ENCODE measurements around the gene SIGLEC12.

Gene SIGLEC12

DNA sequence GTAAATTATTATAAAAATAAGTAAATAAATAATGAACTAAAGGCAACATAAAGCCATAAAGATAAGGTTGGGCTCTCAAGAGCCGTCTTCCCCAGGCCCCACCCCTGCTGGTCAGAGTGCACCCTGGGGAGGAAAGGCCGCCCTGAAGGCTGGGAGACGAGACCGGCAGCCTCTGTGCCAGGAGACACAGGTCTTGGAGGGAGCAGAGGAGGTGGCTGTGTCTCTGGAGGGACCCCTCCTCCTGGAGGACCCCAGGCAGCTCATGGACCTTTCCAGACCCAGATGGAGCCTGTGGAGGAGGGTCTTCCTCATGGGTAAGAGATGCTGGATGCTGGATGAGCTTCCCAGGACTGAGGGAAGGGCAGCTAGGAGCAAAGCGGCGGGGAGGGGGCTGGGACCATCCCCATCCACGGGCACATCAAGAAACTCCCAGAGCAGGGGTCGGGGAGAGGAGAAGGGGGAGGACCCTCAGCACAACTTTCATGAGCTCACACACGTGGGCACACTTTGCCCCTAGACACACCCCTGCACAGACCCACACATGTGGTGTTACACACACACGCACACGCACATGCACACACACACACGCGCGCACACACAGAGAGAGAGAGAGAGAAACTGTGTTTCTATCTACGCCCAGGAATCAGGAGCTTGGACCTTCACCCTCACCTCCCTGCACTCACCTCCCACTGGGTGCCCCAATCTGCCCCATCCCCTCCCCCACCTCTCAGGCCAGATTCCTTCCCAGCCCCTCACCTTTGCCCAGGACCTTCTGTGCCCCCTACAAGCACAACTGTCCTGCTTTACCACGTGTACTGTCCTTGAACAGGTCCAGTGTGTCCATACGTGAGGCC lies 23.0 kb downstream of the SIGLEC12 start, which contains the start of gene CEACAM18:
Gene CEACAM18, plus strand, starts transcription at position 159 of the 854 bp plus-strand sequence.
- DNase-seq (ENCODE audit: extremely low read depth, low read depth): no peak
- TF ChIP-seq, protein P1, sequence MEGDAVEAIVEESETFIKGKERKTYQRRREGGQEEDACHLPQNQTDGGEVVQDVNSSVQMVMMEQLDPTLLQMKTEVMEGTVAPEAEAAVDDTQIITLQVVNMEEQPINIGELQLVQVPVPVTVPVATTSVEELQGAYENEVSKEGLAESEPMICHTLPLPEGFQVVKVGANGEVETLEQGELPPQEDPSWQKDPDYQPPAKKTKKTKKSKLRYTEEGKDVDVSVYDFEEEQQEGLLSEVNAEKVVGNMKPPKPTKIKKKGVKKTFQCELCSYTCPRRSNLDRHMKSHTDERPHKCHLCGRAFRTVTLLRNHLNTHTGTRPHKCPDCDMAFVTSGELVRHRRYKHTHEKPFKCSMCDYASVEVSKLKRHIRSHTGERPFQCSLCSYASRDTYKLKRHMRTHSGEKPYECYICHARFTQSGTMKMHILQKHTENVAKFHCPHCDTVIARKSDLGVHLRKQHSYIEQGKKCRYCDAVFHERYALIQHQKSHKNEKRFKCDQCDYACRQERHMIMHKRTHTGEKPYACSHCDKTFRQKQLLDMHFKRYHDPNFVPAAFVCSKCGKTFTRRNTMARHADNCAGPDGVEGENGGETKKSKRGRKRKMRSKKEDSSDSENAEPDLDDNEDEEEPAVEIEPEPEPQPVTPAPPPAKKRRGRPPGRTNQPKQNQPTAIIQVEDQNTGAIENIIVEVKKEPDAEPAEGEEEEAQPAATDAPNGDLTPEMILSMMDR (IDR thresholded peaks at IDR 0.05; ENCODE audit: low read depth, low read length): no peak

DNA sequence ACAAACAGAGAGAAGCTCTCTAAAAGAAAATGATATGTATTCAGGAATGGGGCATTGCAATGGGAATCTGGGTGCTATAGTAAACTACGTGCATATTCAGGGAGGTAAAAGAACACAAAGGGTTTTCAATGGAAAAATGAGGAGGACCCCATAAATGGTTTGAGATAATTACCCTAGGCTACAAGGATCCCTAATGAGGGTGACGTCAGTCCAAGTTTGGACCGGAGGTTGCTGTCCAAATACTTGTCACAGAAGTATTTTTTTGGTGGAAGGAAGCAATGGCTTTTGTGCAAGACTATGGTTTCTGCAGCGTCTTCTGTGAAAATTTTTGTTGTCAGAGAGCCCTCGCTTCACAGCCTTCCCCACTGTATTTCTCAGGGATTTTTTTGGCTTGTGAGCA lies 24.3 kb downstream of the SIGLEC12 start:
- TF ChIP-seq, protein P1 (IDR thresholded peaks at IDR 0.05; ENCODE audit: low read depth, low read length): no peak
- DNase-seq (ENCODE audit: extremely low read depth, low read depth): no peak

DNA sequence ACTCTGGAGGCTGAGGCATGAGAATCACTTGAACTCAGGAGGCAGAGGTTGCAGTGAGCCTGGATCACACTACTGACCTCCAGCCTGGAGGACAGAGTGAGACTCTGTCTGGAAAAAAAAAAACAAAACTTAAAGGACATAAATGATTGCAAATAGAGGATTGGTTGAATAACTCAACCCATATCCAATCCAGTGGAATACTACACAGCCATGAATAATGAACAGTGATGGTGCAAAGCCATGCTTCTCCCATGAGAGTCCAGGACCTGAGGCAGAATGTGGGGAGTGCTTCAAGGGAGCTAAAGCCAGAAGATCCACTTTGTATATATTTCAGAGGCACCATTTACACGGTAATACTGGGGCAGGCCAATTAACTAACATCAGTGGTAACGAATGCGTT lies 25.4 kb downstream of the SIGLEC12 start:
- no peak for DNase-seq (ENCODE audit: extremely low read depth, low read depth)
- TF ChIP-seq, protein P1 (IDR thresholded peaks at IDR 0.05; ENCODE audit: low read depth, low read length): no peak

DNA sequence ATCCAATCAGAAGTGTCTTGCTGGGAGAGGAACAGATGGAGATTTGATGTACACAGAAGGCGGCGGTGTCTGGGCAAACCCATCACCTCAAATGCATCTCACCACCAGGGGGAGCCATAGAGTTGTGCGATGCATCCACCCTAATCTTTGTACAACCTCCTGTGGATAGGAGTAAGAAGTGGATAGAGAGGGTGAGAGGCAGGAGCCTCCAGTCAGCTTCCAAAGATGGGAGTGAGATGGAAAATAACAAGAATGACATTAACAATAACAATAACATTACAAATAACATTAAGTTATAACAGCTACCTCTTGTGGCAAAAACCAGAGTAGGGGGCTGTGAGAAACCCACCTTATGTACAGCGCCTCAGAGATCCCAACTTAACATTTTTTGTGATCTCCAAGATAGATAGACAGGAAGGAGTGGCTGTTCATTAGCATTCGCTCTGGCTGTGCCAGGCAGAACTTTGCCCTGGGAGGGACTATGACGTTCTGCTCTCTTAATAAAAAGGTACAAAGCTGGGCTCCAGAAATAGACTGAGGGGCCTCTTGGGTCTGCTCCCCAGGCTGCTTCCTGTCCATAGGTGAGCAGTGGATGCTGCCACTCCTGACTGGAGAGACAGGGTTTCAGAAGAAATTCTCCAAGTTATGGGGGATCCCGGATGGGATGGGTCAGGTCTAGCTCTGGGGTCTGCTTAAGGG lies 28.4 kb downstream of the SIGLEC12 start:
- DNase-seq (ENCODE audit: extremely low read depth, low read depth): peak; percentile 22
- TF ChIP-seq, protein P1 (IDR thresholded peaks at IDR 0.05; ENCODE audit: low read depth, low read length): peak; percentile 86

DNA sequence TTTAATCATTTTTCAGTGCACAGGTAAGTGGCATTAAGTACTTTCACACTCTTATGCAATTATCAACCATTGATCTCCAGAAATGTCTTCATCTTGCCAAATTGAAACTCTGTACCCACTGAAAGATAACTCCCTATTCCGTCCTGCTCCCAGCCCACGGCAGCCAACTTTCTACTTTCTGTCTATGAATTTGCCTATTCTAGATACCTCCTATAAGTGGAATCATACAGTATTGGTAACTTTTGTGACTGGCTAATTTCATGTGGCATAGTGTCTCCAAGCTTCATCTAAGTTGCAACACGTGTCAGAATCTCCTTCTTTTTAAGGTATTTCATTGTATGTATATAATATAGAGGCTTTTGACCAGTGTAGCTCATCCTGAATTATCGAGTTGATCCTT lies 29.0 kb downstream of the SIGLEC12 start:
- DNase-seq (ENCODE audit: extremely low read depth, low read depth): no peak
- TF ChIP-seq, protein P1 (IDR thresholded peaks at IDR 0.05; ENCODE audit: low read depth, low read length): no peak

DNA sequence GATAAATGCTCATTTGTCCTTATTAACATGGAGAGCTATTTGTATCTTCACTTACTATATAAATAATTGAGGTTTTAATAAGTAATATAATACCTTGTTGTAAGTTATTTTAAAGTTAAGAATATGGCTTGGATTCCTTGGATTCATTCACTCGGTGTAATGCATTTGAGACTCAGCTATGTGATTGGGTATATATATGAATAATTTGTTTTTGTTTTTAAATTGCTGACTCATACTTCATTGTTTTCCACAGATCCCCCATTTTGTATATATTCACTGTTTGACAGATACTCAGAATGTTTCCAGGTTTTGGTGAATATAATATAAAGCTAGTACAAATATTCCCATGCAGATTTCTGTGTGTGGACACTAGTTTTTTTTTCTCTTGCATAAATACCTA lies 30.1 kb downstream of the SIGLEC12 start:
- TF ChIP-seq, protein P1 (IDR thresholded peaks at IDR 0.05; ENCODE audit: low read depth, low read length): no peak

DNA sequence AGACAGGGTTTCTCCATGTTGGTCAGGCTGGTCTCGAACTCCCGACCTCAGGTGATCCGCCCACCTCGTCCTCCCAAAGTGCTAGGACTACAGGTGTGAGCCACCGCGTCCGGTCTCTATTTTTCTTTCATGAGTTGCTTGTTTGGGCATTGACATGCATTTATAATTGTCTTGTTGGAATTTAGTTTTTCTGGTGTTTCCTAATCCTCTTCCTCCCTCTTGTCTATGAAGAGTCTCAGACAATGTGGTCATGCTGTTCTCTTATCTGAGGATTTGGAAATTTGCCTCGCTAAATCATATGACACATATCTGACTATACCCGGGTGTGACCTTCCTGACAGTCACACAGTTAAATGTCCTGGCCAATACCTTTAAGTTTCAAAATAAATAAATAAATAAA lies 30.6 kb downstream of the SIGLEC12 start:
- no peak for DNase-seq (ENCODE audit: extremely low read depth, low read depth)
- TF ChIP-seq, protein P1 (IDR thresholded peaks at IDR 0.05; ENCODE audit: low read depth, low read length): no peak

More for the DNA sequence above, 30.1 kb downstream of the SIGLEC12 start:
- DNase-seq (ENCODE audit: extremely low read depth, low read depth): no peak
